ENCODE results near the gene PLK3.

PLK3 gene

GRCh38 chr1:44839576-44839975 lies 39.4 kb downstream of the PLK3 start:
- Histone ChIP-seq H3K27me3 (replicated peaks; ENCODE audit: control insufficient read depth, insufficient read depth, low read length) (no peaks in the 10 kb centered on the region), H3K4me3 (replicated peaks; ENCODE audit: low read depth, low read length) (no peak overlapping the region), H3K36me3 (ENCODE audit: control insufficient read depth, insufficient read depth, low read length) (no peaks in the 10 kb centered on the region)
- no peak for TF ChIP-seq CTCF (IDR thresholded peaks at IDR 0.05; ENCODE audit: insufficient read depth, low read length, poor library complexity, severe bottlenecking)
- DNase-seq (ENCODE audit: extremely low read depth, insufficient read length): no peak

GRCh38 chr1:44842486-44842861 lies 42.3 kb downstream of the PLK3 start:
- no peak for TF ChIP-seq CTCF (IDR thresholded peaks at IDR 0.05; ENCODE audit: insufficient read depth, low read length, poor library complexity, severe bottlenecking)
- Histone ChIP-seq H3K4me3 (replicated peaks; ENCODE audit: low read depth, low read length) (peak overlapping the region; percentile 40), H3K36me3 (ENCODE audit: control insufficient read depth, insufficient read depth, low read length) (no peaks in the 10 kb centered on the region), H3K27me3 (replicated peaks; ENCODE audit: control insufficient read depth, insufficient read depth, low read length) (no peaks in the 10 kb centered on the region)
- no peak for DNase-seq (ENCODE audit: extremely low read depth, insufficient read length)

- Histone ChIP-seq H3K27me3 (replicated peaks; ENCODE audit: control insufficient read depth, insufficient read depth, low read length) (no peaks in the 10 kb centered on the region), H3K4me3 (replicated peaks; ENCODE audit: low read depth, low read length) (peak within 1 kb of the TSS; percentile 40), H3K36me3 (ENCODE audit: control insufficient read depth, insufficient read depth, low read length) (no peaks in the 10 kb centered on the region)
- no peak for TF ChIP-seq CTCF (IDR thresholded peaks at IDR 0.05; ENCODE audit: insufficient read depth, low read length, poor library complexity, severe bottlenecking)
- DNase-seq (ENCODE audit: extremely low read depth, insufficient read length): no peak
These were observed 42.9 kb downstream of the PLK3 start, which contains the start of gene PTCH2 for GRCh38 chr1:44842862-44843655. PTCH2 (minus strand) TSS chr1:44843253; CDS start chr1:44842932, 321 bp downstream.

- Histone ChIP-seq H3K27me3 (replicated peaks; ENCODE audit: control insufficient read depth, insufficient read depth, low read length) (no peaks in the 10 kb centered on the region), H3K36me3 (ENCODE audit: control insufficient read depth, insufficient read depth, low read length) (peaks cover 2% of the 10 kb centered on the region; the same call in 1 of the 2 replicates), H3K4me3 (replicated peaks; ENCODE audit: low read depth, low read length) (no peak overlapping the region)
- no peak for TF ChIP-seq CTCF (IDR thresholded peaks at IDR 0.05; ENCODE audit: insufficient read depth, low read length, poor library complexity, severe bottlenecking)
- DNase-seq (ENCODE audit: extremely low read depth, insufficient read length): no peak
These were observed 46.8 kb downstream of the PLK3 start for GRCh38 chr1:44846985-44847384.

GRCh38 chr1:44847845-44848244 lies 47.7 kb downstream of the PLK3 start:
- Histone ChIP-seq H3K27me3 (replicated peaks; ENCODE audit: control insufficient read depth, insufficient read depth, low read length) (no peaks in the 10 kb centered on the region), H3K4me3 (replicated peaks; ENCODE audit: low read depth, low read length) (no peak overlapping the region), H3K36me3 (ENCODE audit: control insufficient read depth, insufficient read depth, low read length) (peaks cover 2% of the 10 kb centered on the region; the same call in 1 of the 2 replicates)
- no peak for DNase-seq (ENCODE audit: extremely low read depth, insufficient read length)
- TF ChIP-seq CTCF (IDR thresholded peaks at IDR 0.05; ENCODE audit: insufficient read depth, low read length, poor library complexity, severe bottlenecking): no peak

Measured in GM06990 (cell line).